Osteoblast (primary cell): ENCODE measurements around the gene TUBGCP5. TPM values are rescaled to one million over a fixed set of nuclear protein-coding genes. Genes with fewer than 3 reads are reported as not detected.
"Not testable (repeated sequence)": the region's sequence is repeated elsewhere in the genome, so short reads cannot be mapped to it uniquely, and the experiment has no call there.

Experiments
- DNase-seq: peaks from one replicate; pipeline ENCODE4 v3.0.0; 2011; ENCODE audit warnings: low spot score, mixed read lengths; ENCODE audit not compliant: insufficient read length; ENCODE audit errors: missing footprints
- H2AFZ ChIP-seq: 2 replicates; pipeline ENCODE4 v1.6.0; 2011; ENCODE audit warnings: mild to moderate bottlenecking, low read length
- H3K27ac ChIP-seq: 2 replicates; pipeline ENCODE4 v1.5.1; 2011; ENCODE audit warnings: mild to moderate bottlenecking, low read depth, low read length, moderate library complexity
- H3K27me3 ChIP-seq: 2 replicates; pipeline ENCODE4 v1.6.0; 2012; ENCODE audit warnings: mild to moderate bottlenecking, control low read depth, inconsistent platforms, low read length, moderate library complexity; ENCODE audit not compliant: insufficient read depth
- H3K36me3 ChIP-seq: 2 replicates; pipeline ENCODE4 v1.5.1; 2011; ENCODE audit warnings: mild to moderate bottlenecking, low read length, control low read depth, moderate library complexity; ENCODE audit not compliant: insufficient read depth
- H3K4me1 ChIP-seq: 2 replicates; pipeline ENCODE4 v1.5.1; 2011; ENCODE audit warnings: mild to moderate bottlenecking, low read length, control low read depth, moderate library complexity; ENCODE audit not compliant: insufficient read depth
- H3K4me2 ChIP-seq: 2 replicates; pipeline ENCODE4 v1.6.0; 2011; ENCODE audit warnings: mild to moderate bottlenecking, low read length; ENCODE audit not compliant: insufficient read depth
- H3K4me3 ChIP-seq: fragments of 200-600 bp; sonication (generic); 3 replicates; pipeline ENCODE4 v1.5.1; 2012; ENCODE audit warnings: mild to moderate bottlenecking, low read length, inconsistent platforms; ENCODE audit not compliant: insufficient read depth
- H3K79me2 ChIP-seq: 2 replicates; pipeline ENCODE4 v1.6.0; 2012; ENCODE audit warnings: mild to moderate bottlenecking, low read length, control low read depth, inconsistent platforms; ENCODE audit not compliant: insufficient read depth
- H3K9me3 ChIP-seq: 2 replicates; pipeline ENCODE4 v1.5.1; 2011; ENCODE audit warnings: low read depth, low read length, control low read depth
- H4K20me1 ChIP-seq: 2 replicates; pipeline ENCODE4 v1.6.0; 2012; ENCODE audit warnings: mild to moderate bottlenecking, low read length, control low read depth; ENCODE audit not compliant: insufficient read depth
- total RNA-seq: library from RNA; depleted of rRNA; stranded (reverse); fragments of >200 nt; gene quantifications from 2 replicates; pipeline ENCODE4 v1.2.3, GENCODE V29; 2012
- TF ChIP-seq, protein P1 (sequence below): IDR thresholded peaks from 2 replicates; pipeline ENCODE4 v1.5.1; 2011; ENCODE audit warnings: mild to moderate bottlenecking, low read depth, low read length, moderate library complexity; ENCODE audit errors: extremely low read depth

Gene TUBGCP5
- total RNA-seq, 1 donor: 32.6 TPM

DNA sequence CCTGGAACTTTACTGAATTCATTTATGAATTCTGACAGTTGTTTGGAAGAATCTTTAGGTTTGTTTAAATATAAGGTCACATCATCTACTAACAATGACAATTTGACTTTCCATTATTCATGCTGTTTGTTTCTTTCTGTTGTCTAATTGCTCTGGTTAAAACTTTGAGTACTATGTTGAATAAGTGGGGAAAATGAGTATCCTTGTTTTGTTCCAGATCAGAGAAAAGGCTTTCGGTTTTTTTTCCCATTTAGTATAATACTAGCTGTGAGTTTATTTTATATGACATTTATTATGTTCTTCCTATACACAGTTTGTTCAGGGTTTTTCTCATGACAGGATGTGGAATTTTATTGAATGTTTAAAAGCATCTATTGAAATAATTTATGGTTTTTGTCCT is 11.3 kb upstream of the TUBGCP5 start:
- H3K27ac ChIP-seq: no peak overlapping the region

DNA sequence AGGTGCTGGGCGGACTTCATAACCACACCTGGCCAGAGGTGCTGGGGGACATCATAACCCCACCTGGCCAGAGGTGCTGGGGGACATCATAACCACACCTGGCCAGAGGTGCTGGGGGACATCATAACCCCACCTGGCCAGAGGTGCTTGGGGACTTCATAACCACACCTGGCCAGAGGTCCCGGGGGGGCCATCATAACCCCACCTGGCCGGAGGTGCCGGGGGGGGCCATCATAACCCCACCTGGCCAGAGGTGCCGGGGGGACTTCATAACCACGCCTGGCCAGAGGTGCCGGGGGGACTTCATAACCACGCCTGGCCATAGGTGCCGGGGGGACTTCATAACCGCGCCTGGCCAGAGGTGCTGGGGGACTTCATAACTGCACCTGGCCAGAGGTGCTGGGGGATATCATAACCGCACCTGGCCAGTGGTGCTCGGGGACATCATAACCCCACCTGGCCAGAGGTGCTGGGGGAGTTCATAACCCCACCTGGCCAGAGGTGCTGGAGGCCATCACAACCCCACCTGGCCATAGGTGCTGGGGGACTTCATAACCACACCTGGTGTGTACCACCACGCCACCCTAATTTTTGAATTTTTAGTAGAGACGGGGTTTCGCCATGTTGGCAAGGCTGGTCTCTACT is 10.7 kb upstream of the TUBGCP5 start:
- no peak overlapping the region for H3K4me2 ChIP-seq
- no peaks in the 10 kb centered on the region for H3K4me1 ChIP-seq
- H3K36me3 ChIP-seq: no peaks in the 10 kb centered on the region
- H4K20me1 ChIP-seq: no peaks in the 10 kb centered on the region
- no peaks in the 10 kb centered on the region for H3K9me3 ChIP-seq
- DNase-seq: no peak
- H3K27me3 ChIP-seq: no peaks in the 10 kb centered on the region
- TF ChIP-seq, protein P1, sequence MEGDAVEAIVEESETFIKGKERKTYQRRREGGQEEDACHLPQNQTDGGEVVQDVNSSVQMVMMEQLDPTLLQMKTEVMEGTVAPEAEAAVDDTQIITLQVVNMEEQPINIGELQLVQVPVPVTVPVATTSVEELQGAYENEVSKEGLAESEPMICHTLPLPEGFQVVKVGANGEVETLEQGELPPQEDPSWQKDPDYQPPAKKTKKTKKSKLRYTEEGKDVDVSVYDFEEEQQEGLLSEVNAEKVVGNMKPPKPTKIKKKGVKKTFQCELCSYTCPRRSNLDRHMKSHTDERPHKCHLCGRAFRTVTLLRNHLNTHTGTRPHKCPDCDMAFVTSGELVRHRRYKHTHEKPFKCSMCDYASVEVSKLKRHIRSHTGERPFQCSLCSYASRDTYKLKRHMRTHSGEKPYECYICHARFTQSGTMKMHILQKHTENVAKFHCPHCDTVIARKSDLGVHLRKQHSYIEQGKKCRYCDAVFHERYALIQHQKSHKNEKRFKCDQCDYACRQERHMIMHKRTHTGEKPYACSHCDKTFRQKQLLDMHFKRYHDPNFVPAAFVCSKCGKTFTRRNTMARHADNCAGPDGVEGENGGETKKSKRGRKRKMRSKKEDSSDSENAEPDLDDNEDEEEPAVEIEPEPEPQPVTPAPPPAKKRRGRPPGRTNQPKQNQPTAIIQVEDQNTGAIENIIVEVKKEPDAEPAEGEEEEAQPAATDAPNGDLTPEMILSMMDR: no peak
- no peaks in the 10 kb centered on the region for H3K79me2 ChIP-seq
- H2AFZ ChIP-seq: no peak overlapping the region
- H3K27ac ChIP-seq: no peak overlapping the region
- no peak overlapping the region for H3K4me3 ChIP-seq

More for the DNA sequence above, 11.3 kb upstream of the TUBGCP5 start:
- H3K4me1 ChIP-seq: no peaks in the 10 kb centered on the region
- no peak overlapping the region for H3K4me2 ChIP-seq
- no peaks in the 10 kb centered on the region for H3K36me3 ChIP-seq
- no peak overlapping the region for H2AFZ ChIP-seq
- no peak for DNase-seq
- no peaks in the 10 kb centered on the region for H3K79me2 ChIP-seq
- H3K27me3 ChIP-seq: peaks cover 2% of the 10 kb centered on the region
- no peak overlapping the region for H3K4me3 ChIP-seq
- TF ChIP-seq, protein P1: no peak
- H4K20me1 ChIP-seq: no peaks in the 10 kb centered on the region
- no peaks in the 10 kb centered on the region for H3K9me3 ChIP-seq

DNA sequence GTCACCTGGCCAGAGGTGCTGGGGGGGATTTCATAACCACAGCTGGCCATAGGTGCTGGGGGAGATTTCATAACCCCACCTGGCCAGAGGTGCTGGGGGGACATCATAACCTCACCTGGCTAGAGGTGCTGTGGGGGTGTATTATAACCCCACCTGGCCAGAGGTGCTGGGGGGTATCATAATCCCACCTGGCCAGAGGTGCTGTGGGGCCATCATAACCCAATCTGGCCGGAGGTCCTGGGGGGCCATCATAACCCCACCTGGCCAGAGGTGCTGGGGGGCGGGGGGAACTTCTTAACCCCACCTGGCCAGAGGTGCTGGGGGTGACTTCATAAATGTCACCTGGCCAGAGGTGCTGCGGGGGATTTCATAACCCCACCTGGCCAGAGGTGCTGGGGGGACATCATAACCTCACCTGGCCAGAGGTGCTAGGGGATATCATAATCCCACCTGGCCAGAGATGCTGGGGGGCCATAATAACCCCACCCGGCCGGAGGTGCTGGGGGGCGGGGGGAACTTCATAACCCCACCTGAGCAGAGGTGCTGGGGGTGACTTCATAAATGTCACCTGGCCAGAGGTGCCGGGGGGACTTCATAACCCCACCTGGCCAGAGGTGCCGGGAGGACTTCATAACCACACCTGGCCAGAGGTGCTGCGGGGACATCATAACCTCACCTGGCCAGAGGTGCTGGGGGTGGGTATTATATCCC is 9.4 kb upstream of the TUBGCP5 start:
- H3K36me3 ChIP-seq, H3K4me2 ChIP-seq, H2AFZ ChIP-seq, H3K9me3 ChIP-seq, H4K20me1 ChIP-seq, H3K4me1 ChIP-seq, H3K79me2 ChIP-seq, H3K4me3 ChIP-seq, H3K27me3 ChIP-seq, DNase-seq, H3K27ac ChIP-seq: not testable (repeated sequence)

DNA sequence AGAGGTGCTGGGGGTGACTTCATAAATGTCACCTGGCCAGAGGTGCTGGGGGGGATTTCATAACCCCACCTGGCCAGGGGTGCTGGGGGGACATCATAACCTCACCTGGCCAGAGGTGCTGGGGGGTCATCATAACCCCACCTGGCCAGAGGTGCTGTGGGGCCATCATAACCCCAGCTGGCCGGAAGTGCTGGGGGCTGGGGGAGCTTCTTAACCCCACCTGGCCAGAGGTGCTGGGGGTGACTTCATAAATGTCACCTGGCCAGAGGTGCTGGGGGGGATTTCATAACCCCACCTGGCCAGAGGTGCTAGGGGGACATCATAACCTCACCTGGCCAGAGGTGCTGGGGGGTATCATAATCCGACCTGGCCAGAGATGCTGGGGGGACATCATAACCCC is 4.6 kb upstream of the TUBGCP5 start:
- not testable (repeated sequence) for H3K27ac ChIP-seq, H3K4me1 ChIP-seq, DNase-seq, H3K4me2 ChIP-seq, H3K79me2 ChIP-seq, H4K20me1 ChIP-seq, H3K27me3 ChIP-seq, H3K36me3 ChIP-seq, H3K9me3 ChIP-seq, H2AFZ ChIP-seq, H3K4me3 ChIP-seq

DNA sequence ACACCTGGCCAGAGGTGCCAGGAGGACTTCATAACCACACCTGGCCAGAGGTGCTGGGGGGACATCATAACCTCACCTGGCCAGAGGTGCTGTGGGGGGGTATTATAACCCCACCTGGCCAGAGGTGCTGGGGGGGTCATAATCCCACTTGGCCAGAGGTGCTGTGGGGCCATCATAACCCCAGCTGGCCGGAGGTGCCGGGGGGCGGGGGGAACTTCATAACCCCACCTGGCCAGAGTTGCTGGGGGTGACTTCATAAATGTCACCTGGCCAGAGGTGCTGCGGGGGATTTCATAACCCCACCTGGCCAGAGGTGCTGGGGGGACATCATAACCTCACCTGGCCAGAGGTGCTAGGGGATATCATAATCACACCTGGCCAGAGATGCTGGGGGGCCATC is 4.2 kb upstream of the TUBGCP5 start:
- not testable (repeated sequence) for H3K4me2 ChIP-seq, DNase-seq, H4K20me1 ChIP-seq, H3K27me3 ChIP-seq, H3K27ac ChIP-seq, H2AFZ ChIP-seq, H3K9me3 ChIP-seq, H3K4me1 ChIP-seq, H3K79me2 ChIP-seq, H3K36me3 ChIP-seq, H3K4me3 ChIP-seq

DNA sequence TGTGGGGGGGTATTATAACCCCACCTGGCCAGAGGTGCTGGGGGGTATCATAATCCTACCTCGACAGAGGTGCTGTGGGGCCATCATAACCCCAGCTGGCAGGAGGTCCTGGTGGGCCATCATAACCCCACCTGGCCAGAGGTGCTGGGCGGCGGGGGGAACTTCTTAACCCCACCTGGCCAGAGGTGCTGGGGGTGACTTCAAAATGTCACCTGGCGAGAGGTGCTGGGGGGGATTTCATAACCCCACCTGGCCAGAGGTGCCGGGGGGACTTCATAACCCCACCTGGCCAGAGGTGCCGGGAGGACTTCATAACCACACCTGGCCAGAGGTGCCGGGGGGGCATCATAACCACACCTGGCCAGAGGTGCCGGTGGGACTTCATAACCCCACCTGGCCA is 2.4 kb upstream of the TUBGCP5 start:
- not testable (repeated sequence) for H3K9me3 ChIP-seq, H3K27me3 ChIP-seq, H3K36me3 ChIP-seq, H4K20me1 ChIP-seq, H3K4me3 ChIP-seq, DNase-seq, H2AFZ ChIP-seq, H3K4me2 ChIP-seq, H3K27ac ChIP-seq
- Histone ChIP-seq H3K79me2 (peaks cover 15% of the 10 kb centered on the region), H3K4me1 (peaks cover 12% of the 10 kb centered on the region)
